GM21360 (cell line): Measurements from ENCODE around the gene NOD2.

Experiments
- ATAC-seq: cut with Tn5 transposase; IDR thresholded peaks from one replicate; pipeline ENCODE4 v1.9.1; 2021; ENCODE audit warnings: mild to moderate bottlenecking, moderate library complexity; ENCODE audit not compliant: unreplicated experiment

NOD2 gene

GRCh38 chr16:50692999-50693781 is at the start of gene NOD2:
Gene NOD2 (plus strand): TSS chr16:50693606. CDS start chr16:50699496, 5,890 bp downstream.
- ATAC-seq: no peak

- ATAC-seq: no peak
Measured at GRCh38 chr16:50644245-50644644, 49.2 kb upstream of the NOD2 start.

- ATAC-seq: no peak
Measured at GRCh38 chr16:50644729-50645128, 48.7 kb upstream of the NOD2 start.

GRCh38 chr16:50645563-50646220 is 47.7 kb upstream of the NOD2 start:
- no peak for ATAC-seq

- ATAC-seq: no peak
Measured at GRCh38 chr16:50646345-50646744, 47.1 kb upstream of the NOD2 start.

GRCh38 chr16:50651835-50652438 is 41.5 kb upstream of the NOD2 start:
- no peak for ATAC-seq

- no peak for ATAC-seq
Measured at GRCh38 chr16:50652836-50653425, 40.5 kb upstream of the NOD2 start.

GRCh38 chr16:50653633-50654519 is 39.5 kb upstream of the NOD2 start:
- ATAC-seq: no peak

GRCh38 chr16:50655558-50656055 is 37.8 kb upstream of the NOD2 start:
- no peak for ATAC-seq

- ATAC-seq: no peak
Measured at GRCh38 chr16:50657241-50657640, 36.2 kb upstream of the NOD2 start.

- ATAC-seq: no peak
Measured at GRCh38 chr16:50659806-50660205, 33.6 kb upstream of the NOD2 start.

- ATAC-seq: no peak
Measured at GRCh38 chr16:50662306-50662940, 31.0 kb upstream of the NOD2 start.

GRCh38 chr16:50664270-50664669 is 29.1 kb upstream of the NOD2 start:
- no peak for ATAC-seq

GRCh38 chr16:50665128-50665878 is 28.1 kb upstream of the NOD2 start:
- no peak for ATAC-seq

GRCh38 chr16:50666658-50667496 is 26.5 kb upstream of the NOD2 start:
- ATAC-seq: peak; percentile 85

GRCh38 chr16:50667497-50668367 is 25.7 kb upstream of the NOD2 start:
- ATAC-seq: no peak

- ATAC-seq: no peak
Measured at GRCh38 chr16:50668368-50669008, 24.9 kb upstream of the NOD2 start.
